MM.1S (cell line): ENCODE measurements around the gene PLN.

ENCODE experiments used
- DNase-seq: peaks from one replicate; pipeline ENCODE4 v3.0.0-alpha.2; 2015
- H2AFZ ChIP-seq: fragments of 300-600 bp; sonication (generic); 2 replicates; pipeline ENCODE4 v1.6.0; 2016; ENCODE audit warnings: antibody characterized with exemption, low read length
- H3F3A ChIP-seq: fragments of 300-600 bp; sonication (generic); 2 replicates; pipeline ENCODE4 v1.6.1; 2016; ENCODE audit warnings: mild to moderate bottlenecking, antibody characterized with exemption, low read length, moderate library complexity, mixed read lengths; ENCODE audit not compliant: insufficient read depth
- H3K27ac ChIP-seq: fragments of 300-600 bp; sonication (generic); 2 replicates; pipeline ENCODE4 v1.5.1; 2016; ENCODE audit warnings: mild to moderate bottlenecking, low read length
- H3K27me3 ChIP-seq: fragments of 300-600 bp; sonication (generic); replicated peaks from 2 replicates; pipeline ENCODE4 v1.6.0; 2016; ENCODE audit warnings: low read length; ENCODE audit not compliant: insufficient read depth
- H3K36me3 ChIP-seq: fragments of 300-600 bp; sonication (generic); replicated peaks from 2 replicates; pipeline ENCODE4 v1.6.1; 2016; ENCODE audit warnings: mild to moderate bottlenecking, low read length, mixed read lengths; ENCODE audit not compliant: insufficient read depth
- H3K4me1 ChIP-seq: fragments of 300-600 bp; sonication (generic); 2 replicates; pipeline ENCODE4 v1.6.1; 2016; ENCODE audit warnings: low read length, mixed read lengths
- H3K4me2 ChIP-seq: fragments of 300-600 bp; sonication (generic); 2 replicates; pipeline ENCODE4 v1.6.0; 2016; ENCODE audit warnings: low read depth, low read length
- H3K4me3 ChIP-seq: fragments of 300-600 bp; sonication (generic); 2 replicates; pipeline ENCODE4 v1.5.1; 2016; ENCODE audit warnings: low read length, mixed read lengths
- H3K79me2 ChIP-seq: fragments of 300-600 bp; sonication (generic); 2 replicates; pipeline ENCODE4 v1.6.1; 2016; ENCODE audit warnings: mixed run types, low read length, mixed read lengths
- H3K9ac ChIP-seq: fragments of 300-600 bp; sonication (generic); 2 replicates; pipeline ENCODE4 v1.6.1; 2016; ENCODE audit warnings: low read length, mixed read lengths
- H3K9me2 ChIP-seq: fragments of 300-600 bp; sonication (generic); replicated peaks from 2 replicates; pipeline ENCODE4 v1.6.1; 2016; ENCODE audit warnings: mild to moderate bottlenecking, low read length, mixed read lengths; ENCODE audit not compliant: insufficient read depth
- H3K9me3 ChIP-seq: fragments of 300-600 bp; sonication (generic); replicated peaks from 2 replicates; pipeline ENCODE4 v1.6.1; 2016; ENCODE audit warnings: mild to moderate bottlenecking, low read length, mixed read lengths; ENCODE audit not compliant: insufficient read depth
- H4K20me1 ChIP-seq: fragments of 300-600 bp; sonication (generic); 2 replicates; pipeline ENCODE4 v1.6.1; 2016; ENCODE audit warnings: mild to moderate bottlenecking, low read length, moderate library complexity, mixed read lengths; ENCODE audit not compliant: insufficient read depth
- CTCF ChIP-seq: fragments of 300-600 bp; sonication (generic); IDR thresholded peaks from 2 replicates; pipeline ENCODE4 v1.5.1; 2016; ENCODE audit warnings: antibody characterized with exemption, low read length, mixed read lengths
- EZH2 ChIP-seq: fragments of 300-600 bp; sonication (generic); optimal IDR thresholded peaks from 2 replicates; pipeline ENCODE3; 2017; ENCODE audit warnings: low read depth, mild to moderate bottlenecking, antibody characterized with exemption, low read length, mixed read lengths
- EZH2phosphoT487 ChIP-seq: fragments of 300-600 bp; sonication (generic); IDR thresholded peaks from 2 replicates; pipeline ENCODE4 v1.6.1; 2018; ENCODE audit warnings: antibody characterized with exemption, low read length

PLN gene

DNA sequence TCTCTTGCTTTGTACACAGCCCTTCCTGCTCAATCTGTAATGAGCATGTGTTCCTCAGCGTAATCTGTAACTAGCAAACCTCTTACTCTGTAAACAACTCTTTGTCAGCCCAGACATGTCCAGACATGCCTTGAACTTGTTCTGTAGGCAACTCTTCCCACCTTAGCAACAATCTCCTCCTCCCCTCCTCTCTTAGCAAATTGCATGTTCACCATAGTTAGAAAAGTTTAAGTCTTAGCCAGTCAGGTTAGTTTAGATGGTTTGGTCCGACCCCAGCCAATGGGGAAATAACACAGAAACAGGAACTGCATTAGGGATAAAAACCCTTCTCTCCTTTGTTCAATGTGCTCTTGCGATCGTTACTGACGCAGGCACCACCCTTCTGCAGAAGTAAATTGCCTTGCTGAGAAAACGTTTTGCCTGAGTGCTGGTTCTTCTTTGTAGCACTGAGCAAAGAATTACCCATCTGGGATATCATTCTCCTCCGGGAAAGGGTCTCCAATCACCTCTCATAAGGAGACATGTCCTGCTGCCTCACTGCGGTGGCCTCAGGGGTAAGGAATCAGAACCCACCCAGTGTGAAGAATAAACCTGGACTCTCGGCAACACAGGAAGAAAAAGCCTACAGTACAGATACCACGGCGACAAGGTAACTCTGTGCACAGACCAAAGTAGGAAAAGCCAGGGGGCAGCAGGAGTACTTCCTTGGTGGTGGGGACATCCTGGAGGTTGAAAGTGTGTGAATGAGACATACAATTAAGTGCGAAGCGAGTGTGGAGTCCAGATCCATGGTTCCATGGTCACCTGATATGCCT is 26.2 kb downstream of the PLN start:
- Histone ChIP-seq H3F3A (no peaks in the 10 kb centered on the region), H3K79me2 (no peaks in the 10 kb centered on the region), H3K36me3 (no peaks in the 10 kb centered on the region), H3K27ac (no peak overlapping the region), H3K4me3 (no peak overlapping the region), H3K4me1 (no peaks in the 10 kb centered on the region), H3K4me2 (no peak overlapping the region), H3K9ac (no peak overlapping the region), H3K9me3 (no peaks in the 10 kb centered on the region), H2AFZ (no peak overlapping the region), H4K20me1 (no peaks in the 10 kb centered on the region), H3K27me3 (no peaks in the 10 kb centered on the region), H3K9me2 (no peaks in the 10 kb centered on the region)
- TF ChIP-seq EZH2phosphoT487 (no peak), CTCF (no peak), EZH2 (no peak)
- no peak for DNase-seq

GRCh38 chr6:118577972-118578371 is 29.9 kb downstream of the PLN start:
- Histone ChIP-seq H4K20me1 (no peaks in the 10 kb centered on the region), H3K9me2 (no peaks in the 10 kb centered on the region), H3K4me2 (no peak overlapping the region), H3F3A (no peaks in the 10 kb centered on the region), H3K9ac (no peak overlapping the region), H3K27ac (no peak overlapping the region), H3K27me3 (no peaks in the 10 kb centered on the region), H2AFZ (no peak overlapping the region), H3K9me3 (no peaks in the 10 kb centered on the region), H3K4me3 (no peak overlapping the region), H3K79me2 (no peaks in the 10 kb centered on the region), H3K36me3 (no peaks in the 10 kb centered on the region), H3K4me1 (no peaks in the 10 kb centered on the region)
- no peak for TF ChIP-seq EZH2phosphoT487
- no peak for TF ChIP-seq CTCF
- TF ChIP-seq EZH2, result no peak
- DNase-seq, result no peak

GRCh38 chr6:118578617-118579016 is 30.5 kb downstream of the PLN start:
- Histone ChIP-seq H4K20me1 (no peaks in the 10 kb centered on the region), H3K9ac (no peak overlapping the region), H3K27ac (no peak overlapping the region), H3K4me2 (no peak overlapping the region), H3K4me3 (no peak overlapping the region), H3K27me3 (no peaks in the 10 kb centered on the region), H3K79me2 (no peaks in the 10 kb centered on the region), H3K4me1 (no peaks in the 10 kb centered on the region), H3K9me2 (no peaks in the 10 kb centered on the region), H3K9me3 (no peaks in the 10 kb centered on the region), H2AFZ (no peak overlapping the region), H3F3A (no peaks in the 10 kb centered on the region), H3K36me3 (no peaks in the 10 kb centered on the region)
- DNase-seq, result no peak
- no peak for TF ChIP-seq EZH2
- no peak for TF ChIP-seq EZH2phosphoT487

DNA sequence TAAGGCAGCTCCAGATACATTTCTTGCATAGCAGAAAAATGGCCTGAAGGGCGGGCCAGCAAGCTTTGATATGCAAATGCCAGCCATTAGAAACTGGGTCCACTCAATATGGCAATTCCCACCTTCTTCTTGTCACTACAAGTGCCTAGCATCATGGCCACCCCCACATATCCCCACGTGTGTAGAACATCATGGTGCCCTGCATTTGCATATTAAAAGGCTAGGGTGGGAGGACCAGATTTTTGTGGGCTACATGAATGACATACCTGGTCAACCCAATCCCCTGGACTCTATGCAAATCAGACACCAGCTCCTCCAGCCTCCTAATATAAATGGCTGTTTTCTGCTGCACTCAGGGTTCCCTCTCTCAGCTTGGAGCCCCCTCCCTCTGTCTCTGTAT is 31.7 kb downstream of the PLN start:
- Histone ChIP-seq H3K4me1 (no peaks in the 10 kb centered on the region), H2AFZ (no peak overlapping the region), H3K9me2 (no peaks in the 10 kb centered on the region), H3K4me2 (no peak overlapping the region), H3K9me3 (no peaks in the 10 kb centered on the region), H3K79me2 (no peaks in the 10 kb centered on the region), H3K9ac (no peak overlapping the region), H3F3A (no peaks in the 10 kb centered on the region), H3K36me3 (no peaks in the 10 kb centered on the region), H3K4me3 (no peak overlapping the region), H3K27me3 (no peaks in the 10 kb centered on the region), H4K20me1 (no peaks in the 10 kb centered on the region), H3K27ac (no peak overlapping the region)
- TF ChIP-seq EZH2phosphoT487 (no peak), CTCF (no peak), EZH2 (no peak)
- DNase-seq, result no peak
